Lower leg skin (tissue), 4 donors: ENCODE measurements around the gene BCAR3. TPM values are rescaled to one million over a fixed set of nuclear protein-coding genes. Genes with fewer than 3 reads are reported as not detected.

Experiments
- DNase-seq, 2 donors: peaks; one replicate each; pipeline ENCODE4 v3.0.0-alpha.2; 2019; ENCODE audit warnings: low spot score in 2 of 2
- H3K4me3 ChIP-seq: fragments of 200-600 bp; sonication (generic); 2 replicates; pipeline ENCODE4 v1.5.1; 2017; ENCODE audit warnings: mild to moderate bottlenecking, low read depth; ENCODE audit not compliant: poor library complexity, severe bottlenecking
- CTCF ChIP-seq, 3 donors: fragments of 450-650 bp; IDR thresholded peaks; one replicate each; pipeline ENCODE4 v1.5.1; 2016; ENCODE audit warnings: antibody characterized with exemption in 3 of 3, mild to moderate bottlenecking in 3 of 3, moderate library complexity in 2 of 3
- POLR2A ChIP-seq, 2 donors: fragments of 450-650 bp; IDR thresholded peaks; one replicate each; pipeline ENCODE4 v1.6.1; 2016 to 2017; ENCODE audit warnings: antibody characterized with exemption in 2 of 2, mild to moderate bottlenecking in 1 of 2, moderate library complexity in 1 of 2
- WGBS, 2 donors: methylation state at CpG; one replicate each; pipeline ENCODE4 v1.1.5; 2018; 5-methylcytosine and 5-hydroxymethylcytosine counted together
- intact Hi-C: fragments of 100-400 bp; cut with DNase I; formaldehyde crosslinking; loops from one replicate; pipeline ENCODE4 v1.15.0; 2023; ENCODE audit warnings: low total_unique reads
- total RNA-seq, 4 donors: library from RNA; depleted of rRNA; stranded (reverse); fragments of >200 nt; gene quantifications; one replicate each; pipeline ENCODE4 v1.1.0, GENCODE V29; 2016

Gene BCAR3
- total RNA-seq, 4 donors from 2014 or later = 41.8 to 57.5 (median 45.8) TPM

- WGBS, 2 donors = 93 to 96% methylated on average over 5 of the region's 5 CpGs
- DNase-seq = no peak
- intact Hi-C loops = no loop called here
- TF ChIP-seq POLR2A (IDR thresholded peaks at IDR 0.05) = no peak
- no peak for TF ChIP-seq CTCF (IDR thresholded peaks at IDR 0.05)
- no peak overlapping the region for H3K4me3 ChIP-seq
Measured at GRCh38 chr1:93621246-93621645, 60.4 kb downstream of the BCAR3 start.

- DNase-seq = no peak
Measured at GRCh38 chr1:93620841-93621210, 60.8 kb downstream of the BCAR3 start.

GRCh38 chr1:93620172-93620840 lies 61.3 kb downstream of the BCAR3 start:
- no peak for TF ChIP-seq POLR2A (IDR thresholded peaks at IDR 0.05)
- no peak for TF ChIP-seq CTCF (IDR thresholded peaks at IDR 0.05)
- no peak for DNase-seq

More at GRCh38 chr1:93620841-93621210, 60.8 kb downstream of the BCAR3 start:
- intact Hi-C loops = no loop called here
- H3K4me3 ChIP-seq = no peak overlapping the region
- WGBS, 2 donors = 63 to 71% methylated on average over 4 of the region's 4 CpGs
- no peak for TF ChIP-seq POLR2A (IDR thresholded peaks at IDR 0.05)
- no peak for TF ChIP-seq CTCF (IDR thresholded peaks at IDR 0.05)

GRCh38 chr1:93619507-93620171 lies 62.0 kb downstream of the BCAR3 start:
- no peak for DNase-seq
- intact Hi-C loops = loop anchor here (10.0 kb wide), 1 partner anchor 175 kb away; the partner anchor contains the start of gene FNBP1L
- no peak overlapping the region for H3K4me3 ChIP-seq
- WGBS, 2 donors = 82 to 87% methylated on average over 11 of the region's 11 CpGs
- no peak for TF ChIP-seq POLR2A (IDR thresholded peaks at IDR 0.05)
- no peak for TF ChIP-seq CTCF (IDR thresholded peaks at IDR 0.05)

More at GRCh38 chr1:93620172-93620840, 61.3 kb downstream of the BCAR3 start:
- H3K4me3 ChIP-seq = no peak overlapping the region
- 70 to 72% methylated on average over 3 of the region's 3 CpGs for WGBS, 2 donors
- intact Hi-C loops = no loop called here

GRCh38 chr1:93617670-93618499 lies 63.8 kb downstream of the BCAR3 start:
- intact Hi-C loops = loop anchor here (10.0 kb wide), 1 partner anchor 173 kb away; the partner anchor contains the start of gene FNBP1L

More at GRCh38 chr1:93617670-93618499, 63.8 kb downstream of the BCAR3 start:
- no peak for DNase-seq
- H3K4me3 ChIP-seq = no peak overlapping the region
- TF ChIP-seq CTCF (IDR thresholded peaks at IDR 0.05) = no peak
- no peak for TF ChIP-seq POLR2A (IDR thresholded peaks at IDR 0.05)
- WGBS, 2 donors = 81 to 87% methylated on average over 10 of the region's 10 CpGs
